ENCODE results near the gene KRTAP9-3. TPM values are rescaled to one million over a fixed set of nuclear protein-coding genes. Genes with fewer than 3 reads are reported as not detected.

Gene KRTAP9-3
- total RNA-seq, 4 donors from 2014 or later = not detected

DNA sequence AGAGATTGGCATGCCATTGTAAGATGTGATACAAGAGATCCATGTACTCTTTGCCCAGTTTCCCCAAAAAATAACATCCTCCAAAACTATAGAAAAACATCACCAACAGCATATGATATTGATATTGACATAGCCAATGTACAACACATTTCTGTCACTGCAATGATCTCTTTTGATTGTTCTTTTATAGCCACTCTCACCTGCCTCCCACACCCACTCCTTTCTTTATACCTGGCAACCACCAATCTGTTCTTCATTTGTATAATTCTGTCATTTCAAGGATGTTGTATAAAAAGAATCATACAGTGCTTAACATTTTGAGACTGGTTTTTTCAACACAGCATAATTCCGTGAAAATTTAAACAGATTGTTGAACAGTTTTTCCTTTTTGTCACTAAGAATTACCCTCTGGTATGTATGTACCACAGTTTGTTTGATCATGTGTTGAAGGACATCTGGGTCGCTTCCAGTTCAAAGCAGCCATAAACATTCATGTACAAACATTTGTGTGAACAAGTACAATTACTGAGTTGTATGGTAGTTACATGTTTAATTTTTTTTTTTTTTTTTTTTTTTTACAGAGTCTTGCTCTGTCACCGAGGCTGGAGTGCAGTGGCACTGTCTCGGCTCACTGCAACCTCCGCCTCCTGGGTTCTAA is 32.7 kb upstream of the KRTAP9-3 start:
- Histone ChIP-seq H3K27ac (no peak overlapping the region), H3K4me3 (no peak overlapping the region), H3K9me3 (peaks cover 0 to 12% (median 0%) of the 10 kb centered on the region in 3 donors), H3K36me3 (no peaks in the 10 kb centered on the region), H3K4me1 (no peaks in the 10 kb centered on the region), H3K27me3 (no peaks in the 10 kb centered on the region)
- TF ChIP-seq POLR2AphosphoS5 (IDR thresholded peaks at IDR 0.05) (no peak), POLR2A (IDR thresholded peaks at IDR 0.05) (no peak), CTCF (IDR thresholded peaks at IDR 0.05) (no peak), EP300 (IDR thresholded peaks at IDR 0.05) (no peak)
- no peak for ATAC-seq
- WGBS, 2 donors (ENCODE audit: low coverage in 1 of 2) = 51 to 56% methylated on average over 3 to 4 of the region's 5 CpGs

GRCh38 chr17:41211845-41212466 is 20.3 kb upstream of the KRTAP9-3 start:
- Histone ChIP-seq H3K4me3 (no peak overlapping the region), H3K27ac (no peak overlapping the region), H3K9me3 (no peaks in the 10 kb centered on the region), H3K4me1 (no peaks in the 10 kb centered on the region), H3K27me3 (peaks cover 38% of the 10 kb centered on the region), H3K36me3 (no peaks in the 10 kb centered on the region)
- 13 to 21% methylated on average over 1 of the region's 1 CpG for WGBS, 2 donors (ENCODE audit: low coverage in 1 of 2)
- TF ChIP-seq POLR2AphosphoS5 (IDR thresholded peaks at IDR 0.05) (no peak), CTCF (IDR thresholded peaks at IDR 0.05) (no peak), POLR2A (IDR thresholded peaks at IDR 0.05) (no peak), EP300 (IDR thresholded peaks at IDR 0.05) (no peak)
- no peak for ATAC-seq

GRCh38 chr17:41212524-41213169 is 19.6 kb upstream of the KRTAP9-3 start:
- TF ChIP-seq POLR2A (IDR thresholded peaks at IDR 0.05) (no peak), POLR2AphosphoS5 (IDR thresholded peaks at IDR 0.05) (no peak), CTCF (IDR thresholded peaks at IDR 0.05) (no peak), EP300 (IDR thresholded peaks at IDR 0.05) (no peak)
- no peaks in the 10 kb centered on the region for H3K4me1 ChIP-seq
- no peak overlapping the region for H3K4me3 ChIP-seq
- H3K27me3 ChIP-seq = peaks cover 40% of the 10 kb centered on the region
- ATAC-seq = no peak
- H3K9me3 ChIP-seq = no peaks in the 10 kb centered on the region
- H3K27ac ChIP-seq = no peak overlapping the region
- H3K36me3 ChIP-seq = no peaks in the 10 kb centered on the region
- WGBS, 2 donors (ENCODE audit: low coverage in 1 of 2) = 62 to 80% methylated on average over 2 to 5 of the region's 7 CpGs

DNA sequence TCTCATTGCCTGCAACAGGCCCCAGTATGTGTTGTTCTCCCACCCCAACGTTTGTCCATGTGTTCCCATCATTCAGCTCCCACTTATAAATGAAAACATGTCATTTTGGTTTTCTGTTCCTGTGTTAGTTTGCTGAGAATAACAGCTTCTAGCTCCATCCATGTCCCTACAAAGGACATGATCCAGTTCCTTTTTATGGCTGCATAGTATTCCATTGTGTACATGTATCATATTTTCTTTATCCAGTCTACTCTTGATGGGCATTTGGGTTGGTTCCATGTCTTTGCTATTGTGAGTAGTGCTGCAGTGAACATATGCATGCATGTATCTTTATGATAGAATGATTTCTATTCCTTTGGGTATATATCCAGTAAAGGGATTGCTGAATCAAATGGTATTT is 16.6 kb upstream of the KRTAP9-3 start:
- Histone ChIP-seq H3K4me3 (no peak overlapping the region), H3K27ac (no peak overlapping the region), H3K9me3 (peaks cover 0 to under 1% (median 0%) of the 10 kb centered on the region in 3 donors), H3K36me3 (no peaks in the 10 kb centered on the region), H3K27me3 (peaks cover 29% of the 10 kb centered on the region), H3K4me1 (no peaks in the 10 kb centered on the region)
- no peak for TF ChIP-seq CTCF (IDR thresholded peaks at IDR 0.05)
- no peak for TF ChIP-seq POLR2A (IDR thresholded peaks at IDR 0.05)
- no peak for TF ChIP-seq EP300 (IDR thresholded peaks at IDR 0.05)
- no peak for TF ChIP-seq POLR2AphosphoS5 (IDR thresholded peaks at IDR 0.05)
- 54 to 88% methylated on average over 1 of the region's 1 CpG for WGBS, 2 donors (ENCODE audit: low coverage in 1 of 2)
- no peak for ATAC-seq
